Dermis microvascular lymphatic vessel endothelial cell (primary cell): Measurements from ENCODE around the gene CDK2. TPM values are rescaled to one million over a fixed set of nuclear protein-coding genes. Genes with fewer than 3 reads are reported as not detected.
A peak's percentile ranks its signal among the peaks of the same experiment; 100 is the strongest.

Experiments used
- DNase-seq, 2 donors: peaks; one replicate each; pipeline versions ENCODE4 v3.0.0 to v3.0.0-alpha.2; 2010; ENCODE audit warnings: low read depth in 2 of 2
- total RNA-seq: library from RNA; depleted of rRNA; stranded (reverse); fragments of >200 nt; gene quantifications from 2 replicates; pipeline ENCODE4 v1.2.1, GENCODE V29; 2014

CDK2 gene
- total RNA-seq, 1 donor from 2014 or later: 24.0 TPM

DNA sequence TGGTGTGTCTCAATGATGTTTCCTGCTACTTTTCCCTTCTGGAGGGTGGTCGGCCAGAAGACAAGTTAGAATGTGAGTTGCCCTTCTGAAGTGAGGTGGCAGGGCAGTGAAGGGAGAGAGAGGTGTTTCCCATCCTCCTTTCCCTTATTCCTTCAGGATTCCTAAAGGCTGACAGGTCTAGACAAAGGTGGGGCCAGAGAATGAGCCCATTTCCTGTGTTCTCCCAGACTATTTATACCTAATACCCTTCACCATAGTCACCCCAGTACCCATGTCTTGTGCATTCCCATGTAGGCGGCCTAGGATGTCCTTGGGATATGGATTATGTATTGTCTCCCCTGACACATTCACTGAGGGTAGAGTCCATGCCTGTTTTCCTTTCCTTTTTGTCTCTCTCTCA lies 28.6 kb upstream of the CDK2 start:
- DNase-seq: no peak

DNA sequence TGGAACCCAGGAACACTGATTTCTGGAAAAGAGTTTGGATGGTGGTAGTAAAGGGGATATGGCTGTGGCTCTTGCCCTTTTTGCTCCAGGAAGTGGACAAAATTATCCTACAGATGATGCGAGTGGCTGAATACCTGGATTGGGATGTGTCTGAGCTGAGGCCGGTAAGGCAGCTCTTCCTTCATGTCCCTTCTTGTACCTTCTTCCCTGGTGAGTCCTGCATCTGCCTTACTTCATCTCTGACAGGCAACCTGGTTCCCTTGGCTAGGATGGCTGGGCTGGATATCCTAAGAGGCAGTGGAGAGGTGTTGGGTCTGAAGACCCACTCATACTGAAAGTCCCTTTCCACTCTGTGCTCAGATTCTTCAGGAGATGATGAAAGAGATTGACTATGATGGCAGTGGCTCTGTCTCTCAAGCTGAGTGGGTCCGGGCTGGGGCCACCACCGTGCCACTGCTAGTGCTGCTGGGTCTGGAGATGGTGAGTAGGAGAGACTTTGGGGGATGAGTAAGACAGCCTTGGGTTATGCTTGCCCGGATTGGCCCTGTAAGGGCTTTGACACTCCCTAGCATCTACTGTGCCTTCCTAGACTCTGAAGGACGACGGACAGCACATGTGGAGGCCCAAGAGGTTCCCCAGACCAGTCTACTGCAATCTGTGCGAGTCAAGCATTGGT lies 27.7 kb upstream of the CDK2 start:
- no peak for DNase-seq

DNA sequence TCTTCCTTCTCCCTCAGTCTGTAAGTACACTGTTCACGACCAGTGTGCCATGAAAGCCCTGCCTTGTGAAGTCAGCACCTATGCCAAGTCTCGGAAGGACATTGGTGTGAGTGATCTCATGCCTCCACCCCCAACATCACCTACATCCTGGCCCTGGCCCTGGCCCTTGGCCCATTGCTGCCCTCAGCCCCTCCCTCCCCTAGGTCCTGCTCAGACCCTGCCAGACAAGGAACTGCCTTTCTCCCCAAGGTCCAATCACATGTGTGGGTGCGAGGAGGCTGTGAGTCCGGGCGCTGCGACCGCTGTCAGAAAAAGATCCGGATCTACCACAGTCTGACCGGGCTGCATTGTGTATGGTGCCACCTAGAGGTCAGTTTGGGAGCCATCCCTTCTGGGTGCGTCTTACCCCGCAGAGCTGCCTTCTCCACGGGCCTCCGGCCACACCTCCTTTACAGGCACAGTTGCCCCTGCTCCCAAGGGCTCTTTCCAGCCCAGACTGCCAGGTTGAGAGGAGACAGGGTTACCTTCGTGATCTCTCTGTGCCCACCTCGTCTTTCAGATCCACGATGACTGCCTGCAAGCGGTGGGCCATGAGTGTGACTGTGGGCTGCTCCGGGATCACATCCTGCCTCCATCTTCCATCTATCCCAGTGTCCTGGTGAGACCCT lies 26.4 kb upstream of the CDK2 start:
- peak; percentile 66 to 87 for DNase-seq

DNA sequence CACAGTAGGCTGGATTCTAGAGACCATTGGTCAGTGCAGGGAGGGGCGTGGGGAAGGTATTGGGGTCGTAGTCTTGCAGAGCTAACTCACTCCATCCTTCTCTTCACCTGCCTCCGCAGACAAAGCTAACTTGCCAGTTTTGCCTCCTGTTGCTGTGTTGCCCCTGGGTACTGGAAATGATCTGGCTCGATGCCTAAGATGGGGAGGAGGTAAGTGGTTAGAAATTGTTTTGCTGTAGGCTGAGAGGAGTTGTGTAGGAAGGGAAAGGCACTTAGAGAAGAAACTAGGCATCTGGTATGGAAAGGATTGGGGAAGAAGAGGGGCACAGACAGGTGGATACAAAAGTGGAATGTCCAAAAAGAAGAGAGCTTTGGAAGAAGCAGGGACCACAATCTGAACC lies 24.6 kb upstream of the CDK2 start:
- DNase-seq: no peak

DNA sequence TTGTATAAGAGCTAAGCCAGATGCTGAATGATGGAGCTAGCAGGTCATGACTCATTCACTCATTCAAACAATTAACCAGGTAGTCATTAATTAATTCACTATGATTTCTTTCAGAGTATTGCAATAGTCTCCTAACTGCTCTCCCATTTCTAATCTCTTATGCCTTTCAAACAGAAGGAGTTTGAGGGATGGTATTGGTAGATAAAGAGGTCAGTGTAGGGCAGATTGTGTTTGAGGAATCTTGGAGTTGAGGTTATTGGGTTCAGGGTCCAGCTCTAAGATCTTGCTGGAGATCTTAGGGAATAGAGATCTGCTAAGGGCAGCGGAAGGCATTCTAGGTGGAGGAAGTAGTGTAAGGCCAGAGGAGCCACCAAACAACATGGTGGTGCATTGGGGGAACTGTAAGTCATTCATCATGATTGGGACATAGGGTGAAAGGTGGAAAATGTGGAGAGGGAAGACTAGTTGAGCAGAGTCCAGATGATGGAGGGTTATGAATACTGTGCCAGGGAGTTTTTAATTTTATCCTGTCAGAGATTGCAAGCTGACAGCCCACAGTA lies 24.0 kb upstream of the CDK2 start:
- no peak for DNase-seq

DNA sequence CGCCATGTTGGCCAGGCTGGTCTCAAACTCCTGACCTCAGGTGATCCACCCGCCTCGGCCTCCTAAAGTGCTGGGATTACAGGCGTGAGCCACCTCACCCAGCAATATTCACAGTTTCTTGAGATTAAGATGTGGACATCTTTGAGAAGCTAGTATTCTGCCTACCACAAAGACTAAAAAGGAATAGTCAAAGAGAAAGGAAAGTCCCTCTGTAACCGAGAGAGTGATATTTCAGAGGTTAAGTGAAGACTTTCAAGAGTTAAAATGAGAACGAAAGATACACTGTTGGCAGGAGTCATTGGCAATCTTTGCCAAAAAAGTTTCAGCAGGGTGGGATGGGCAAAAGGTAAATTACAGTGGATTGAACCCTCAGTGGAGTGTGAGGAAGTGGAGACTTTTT lies 20.1 kb upstream of the CDK2 start:
- no peak for DNase-seq

DNA sequence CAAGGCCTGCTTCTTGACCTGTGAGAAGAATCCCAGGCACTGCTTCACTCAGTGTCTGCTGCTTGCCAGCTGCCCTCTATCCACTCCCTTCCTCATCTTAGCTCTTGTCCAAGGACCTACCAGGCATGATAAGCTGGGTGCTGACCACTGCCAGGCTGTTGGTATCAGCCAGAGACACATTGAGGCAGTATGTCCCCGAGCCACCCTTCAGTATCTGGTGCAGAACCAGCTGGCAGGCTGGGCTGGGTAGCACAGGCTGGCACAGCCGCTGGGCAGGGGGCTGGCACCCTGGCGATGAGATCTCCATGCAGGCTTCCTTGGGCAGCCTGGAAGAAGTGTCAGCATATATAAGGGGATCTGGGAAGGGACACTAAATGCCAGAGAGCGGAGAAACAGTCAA lies 11.3 kb upstream of the CDK2 start:
- DNase-seq: no peak

DNA sequence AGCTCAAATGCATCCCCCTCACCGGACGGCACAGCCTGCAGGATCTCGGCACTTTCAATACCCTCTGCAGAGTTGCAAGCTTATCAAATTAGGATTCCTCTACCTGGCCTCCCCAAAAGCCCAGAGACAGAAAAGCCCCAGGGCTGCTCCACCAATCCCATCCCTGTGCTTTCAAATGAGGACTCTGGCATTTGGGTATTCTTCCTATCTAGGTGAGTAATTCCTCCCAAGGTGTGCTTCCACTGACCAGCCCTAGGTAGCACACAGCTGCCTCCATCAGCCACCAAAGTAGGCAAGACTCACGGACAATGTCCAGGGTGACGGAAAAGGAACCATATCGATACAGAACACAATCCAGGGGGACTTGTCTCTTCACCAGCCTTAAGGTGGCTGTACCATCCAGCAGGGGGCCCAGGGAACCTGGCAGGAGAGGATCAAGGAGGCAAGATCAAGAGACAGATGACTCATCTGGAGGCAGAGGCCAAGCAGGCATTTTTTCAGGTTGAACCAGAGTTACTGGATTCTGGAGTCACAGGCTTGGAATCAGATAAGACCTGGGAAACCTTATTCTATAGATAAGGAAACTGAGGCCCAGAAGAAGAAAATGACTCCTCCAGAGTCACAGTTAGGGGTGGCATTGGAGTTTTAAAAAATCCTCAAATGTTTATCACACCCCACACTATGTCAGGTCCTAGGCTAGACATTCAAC lies 10.7 kb upstream of the CDK2 start:
- DNase-seq: peak in 1 of 2 donors; percentile 51

DNA sequence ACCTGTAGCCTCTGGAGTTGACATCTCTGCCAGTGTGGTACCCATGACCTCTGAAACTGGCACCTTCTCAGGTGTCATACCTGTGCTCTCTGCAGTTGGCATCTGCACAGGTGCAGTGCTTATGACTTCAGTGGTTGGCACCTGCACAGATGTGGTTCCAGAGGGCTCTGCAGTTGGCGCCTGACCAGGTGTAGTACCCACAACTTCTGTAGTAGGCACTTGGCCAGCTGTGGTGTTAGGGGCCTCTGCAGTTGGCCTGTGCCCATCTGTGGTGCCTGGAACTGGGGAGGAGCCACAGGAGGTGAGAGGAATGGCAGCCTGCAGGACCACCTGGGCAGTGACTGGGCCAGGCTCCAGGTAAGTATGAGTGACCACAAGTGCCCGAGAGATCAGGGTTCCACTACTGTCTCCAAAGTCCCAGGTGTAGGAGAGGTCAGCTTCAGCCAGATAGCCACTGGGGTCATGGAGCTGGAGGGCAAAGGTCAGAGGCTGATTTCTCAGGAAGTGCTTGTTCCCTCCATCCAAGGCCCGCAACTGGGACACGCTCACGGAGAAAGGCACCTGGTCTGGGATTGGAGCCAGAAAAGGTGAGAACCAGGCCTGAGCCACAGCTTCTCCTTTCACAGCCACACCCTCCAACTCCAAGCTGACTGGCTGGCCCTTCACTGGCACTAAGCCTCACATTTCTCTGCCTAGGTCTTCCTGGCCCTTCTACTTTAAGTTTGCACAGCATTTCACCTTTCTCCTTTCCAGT lies 9.3 kb upstream of the CDK2 start:
- DNase-seq: no peak

DNA sequence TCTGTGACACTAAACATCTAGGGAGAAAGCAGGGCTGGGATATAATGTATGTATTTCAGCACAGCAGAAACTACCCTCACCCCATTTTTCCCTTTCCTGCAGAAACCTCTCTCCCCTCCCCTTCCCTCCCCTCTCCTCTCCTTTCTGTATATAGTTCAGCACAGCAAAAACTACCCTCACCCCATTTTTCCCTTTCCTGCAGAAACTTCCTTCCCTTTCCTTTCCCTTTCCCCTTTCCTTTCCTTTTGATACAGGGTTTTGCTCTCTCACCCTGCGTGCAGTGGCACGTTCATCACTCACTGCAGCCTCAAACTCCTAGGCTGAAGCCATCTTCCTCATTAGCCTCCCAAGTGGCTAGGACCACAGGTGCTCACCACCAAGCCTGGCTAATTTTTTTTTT lies 2.9 kb upstream of the CDK2 start:
- DNase-seq: no peak

DNA sequence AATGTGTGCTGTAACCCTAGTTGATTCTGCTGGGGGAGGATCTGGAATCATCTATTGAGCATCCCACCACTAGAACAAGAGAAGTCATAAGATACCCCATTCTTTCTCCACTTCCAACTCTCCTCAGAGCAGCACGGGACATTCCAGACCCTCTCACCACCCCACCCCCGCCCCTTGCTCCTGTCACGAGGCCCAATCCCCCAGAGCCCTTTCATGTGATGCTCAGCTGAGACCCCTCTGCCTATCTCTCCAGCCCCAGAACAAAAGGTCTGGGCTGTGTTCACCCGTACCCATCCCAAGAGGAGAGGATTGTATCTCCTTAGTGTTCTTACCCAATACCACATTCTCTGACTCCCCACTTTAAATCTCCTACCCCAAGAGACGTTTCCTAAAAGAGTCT lies 1.4 kb upstream of the CDK2 start:
- no peak for DNase-seq

DNA sequence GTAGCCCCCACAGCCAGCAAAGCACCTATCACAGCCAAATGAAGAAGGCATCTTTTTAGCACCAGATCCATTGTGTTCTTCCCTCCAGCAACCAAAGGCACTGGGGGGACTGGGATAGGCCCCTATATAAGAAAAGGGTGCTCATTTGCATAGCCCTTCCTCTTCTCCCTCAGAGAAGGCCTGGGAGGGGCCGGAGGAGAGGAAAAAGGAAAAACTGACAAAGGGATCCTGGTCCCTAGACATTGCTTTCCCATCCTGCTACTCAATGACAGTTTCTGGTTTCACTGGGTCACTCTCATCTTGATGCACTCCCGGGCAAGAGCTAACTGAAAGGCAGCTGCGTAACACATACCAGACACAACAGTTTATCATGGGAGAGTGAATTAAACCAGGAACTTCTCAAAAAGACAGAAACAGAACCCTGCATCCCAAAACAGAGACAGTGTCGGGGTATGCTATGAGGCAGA lies 656 bp upstream of the CDK2 start, which contains the start of gene PMEL:
Gene PMEL (minus strand): TSS at position 102 of the 467 bp plus-strand sequence. CDS start 31 bp downstream, at position 71.
- DNase-seq: no peak

DNA sequence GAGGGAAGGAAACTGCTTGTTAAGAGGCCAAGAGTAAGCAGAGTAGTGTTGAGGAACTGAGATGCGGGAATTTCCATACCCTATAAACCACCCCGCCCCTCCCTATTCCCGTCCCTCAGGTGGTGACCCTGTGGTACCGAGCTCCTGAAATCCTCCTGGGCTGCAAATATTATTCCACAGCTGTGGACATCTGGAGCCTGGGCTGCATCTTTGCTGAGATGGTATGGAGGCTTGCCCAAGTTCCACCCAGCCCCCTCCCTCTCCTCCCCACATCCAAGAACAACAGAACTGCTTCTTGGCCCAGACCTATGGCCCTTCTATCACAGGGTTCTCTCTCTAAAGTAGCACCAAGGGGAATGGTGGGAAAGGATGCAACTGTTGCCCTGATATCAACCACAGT lies 2.7 kb downstream of the CDK2 start:
- DNase-seq: no peak

DNA sequence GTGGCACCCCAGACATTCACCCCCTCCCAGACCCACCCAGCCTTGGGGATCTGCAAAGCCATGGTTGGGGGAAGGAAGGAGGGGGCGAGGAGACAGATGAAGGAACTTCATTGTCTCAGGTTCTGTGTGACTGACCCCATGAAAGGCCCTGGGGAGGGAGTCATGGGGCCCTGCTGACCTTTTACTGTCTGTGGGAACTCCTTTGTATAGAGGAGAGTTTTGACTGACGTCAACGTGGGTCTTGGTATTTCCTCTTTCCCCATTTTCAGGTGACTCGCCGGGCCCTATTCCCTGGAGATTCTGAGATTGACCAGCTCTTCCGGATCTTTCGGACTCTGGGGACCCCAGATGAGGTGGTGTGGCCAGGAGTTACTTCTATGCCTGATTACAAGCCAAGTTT lies 4.1 kb downstream of the CDK2 start:
- no peak for DNase-seq

DNA sequence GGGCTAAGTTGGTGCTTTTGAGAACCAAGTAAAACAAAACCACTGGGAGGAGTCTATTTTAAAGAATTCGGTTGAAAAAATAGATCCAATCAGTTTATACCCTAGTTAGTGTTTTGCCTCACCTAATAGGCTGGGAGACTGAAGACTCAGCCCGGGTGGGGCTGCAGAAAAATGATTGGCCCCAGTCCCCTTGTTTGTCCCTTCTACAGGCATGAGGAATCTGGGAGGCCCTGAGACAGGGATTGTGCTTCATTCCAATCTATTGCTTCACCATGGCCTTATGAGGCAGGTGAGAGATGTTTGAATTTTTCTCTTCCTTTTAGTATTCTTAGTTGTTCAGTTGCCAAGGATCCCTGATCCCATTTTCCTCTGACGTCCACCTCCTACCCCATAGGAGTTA lies 5.4 kb downstream of the CDK2 start:
- DNase-seq: peak in 1 of 2 donors; percentile 18

DNA sequence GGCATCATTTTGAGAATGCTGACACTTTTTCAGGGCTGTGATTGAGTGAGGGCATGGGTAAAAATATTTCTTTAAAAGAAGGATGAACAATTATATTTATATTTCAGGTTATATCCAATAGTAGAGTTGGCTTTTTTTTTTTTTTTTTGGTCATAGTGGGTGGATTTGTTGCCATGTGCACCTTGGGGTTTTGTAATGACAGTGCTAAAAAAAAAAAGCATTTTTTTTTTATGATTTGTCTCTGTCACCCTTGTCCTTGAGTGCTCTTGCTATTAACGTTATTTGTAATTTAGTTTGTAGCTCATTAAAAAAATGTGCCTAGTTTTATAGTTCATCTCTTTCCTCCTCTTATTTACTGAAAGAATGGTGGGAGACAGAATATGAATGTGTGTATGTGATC lies 5.8 kb downstream of the CDK2 start:
- no peak for DNase-seq

DNA sequence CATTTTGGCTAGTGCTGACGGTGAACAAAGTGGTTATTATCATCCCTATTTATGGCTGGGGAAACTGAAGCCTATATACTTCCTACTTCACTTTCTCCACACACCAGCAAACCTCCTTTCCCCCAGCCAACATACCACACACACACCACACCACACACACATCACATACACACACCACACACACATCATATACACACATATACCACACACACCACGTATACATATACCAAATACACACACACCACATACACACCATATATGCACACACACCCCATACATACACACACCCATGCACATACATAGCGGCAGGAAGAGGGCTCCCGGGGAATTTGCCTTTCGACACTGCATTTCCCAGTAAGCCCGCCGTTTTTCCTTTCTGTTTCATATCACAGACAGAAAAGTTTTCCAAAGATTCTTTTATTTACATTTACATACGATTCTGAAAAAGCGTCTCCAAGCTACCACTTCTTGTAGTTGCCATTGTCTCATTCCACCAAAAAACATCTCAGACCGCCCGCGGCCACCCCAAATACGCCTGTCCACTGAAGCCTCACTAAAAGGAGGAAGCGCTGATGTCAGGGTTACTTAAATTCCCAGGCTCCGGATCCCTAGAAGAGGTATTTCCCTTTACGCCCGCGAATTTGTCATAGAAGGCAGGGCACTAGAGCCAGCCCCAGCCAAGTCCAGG lies 6.4 kb downstream of the CDK2 start:
- peak; percentile 40 to 55 for DNase-seq

DNA sequence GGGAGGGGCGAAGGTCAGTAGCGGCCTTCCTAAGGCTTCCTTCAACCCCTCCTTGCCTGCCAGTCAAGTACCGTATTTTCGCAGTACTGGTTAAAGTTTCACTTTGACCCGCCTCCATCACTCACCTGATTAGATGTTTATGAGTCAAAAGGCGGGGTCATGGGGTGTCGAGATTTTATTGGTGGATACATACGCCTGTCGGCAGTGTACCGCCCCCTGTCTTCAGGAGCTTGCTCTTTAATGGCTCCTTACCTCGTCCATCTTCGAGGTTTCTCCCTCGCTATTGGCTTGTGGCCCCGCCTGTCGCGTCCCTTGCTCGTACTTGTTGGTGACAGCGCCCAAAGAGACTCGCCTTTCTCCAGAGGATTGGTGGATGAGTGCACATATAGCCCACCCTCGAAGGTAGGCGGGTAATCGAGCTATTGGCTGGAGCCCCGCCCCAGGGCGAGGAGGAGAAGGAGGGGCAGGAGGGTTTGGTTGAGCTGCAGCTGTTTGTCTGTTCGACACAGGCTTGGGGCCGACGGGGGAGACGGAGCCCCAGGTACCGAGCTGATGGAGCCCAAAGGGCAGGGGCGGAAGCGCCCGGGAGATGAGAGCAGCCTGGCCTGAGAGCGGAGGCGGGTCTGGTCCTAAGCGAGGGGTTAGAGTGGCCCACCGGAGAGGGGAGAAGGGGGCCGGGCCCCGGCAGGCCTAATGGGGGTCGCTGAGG lies 7.1 kb downstream of the CDK2 start, which contains the start of gene RAB5B:
Gene RAB5B (plus strand): TSS at position 480 of the 709 bp plus-strand sequence. CDS start 12,883 bp downstream, outside the sequence.
- peak; percentile 100 for DNase-seq

DNA sequence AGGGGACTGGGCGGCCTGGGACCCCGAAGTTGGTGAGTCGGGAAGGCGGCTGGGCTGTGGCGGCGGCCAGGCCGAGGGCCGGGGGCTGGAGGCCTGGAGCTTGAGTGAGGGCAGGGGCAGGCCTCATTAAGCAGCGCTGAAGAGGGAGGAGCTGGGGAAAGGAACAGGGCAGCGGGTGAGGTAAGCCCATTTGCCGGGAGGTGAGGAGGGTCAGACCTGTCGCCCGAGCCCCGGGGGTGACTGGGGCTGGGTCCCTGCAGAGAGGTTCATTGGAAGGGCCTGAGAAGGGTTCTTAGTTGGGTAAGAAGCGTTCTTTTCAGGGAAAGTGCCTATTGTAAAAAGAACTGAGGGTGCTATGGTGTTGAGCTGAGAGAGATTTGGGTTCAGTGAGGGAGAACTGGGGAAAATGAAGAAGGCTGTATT lies 7.7 kb downstream of the CDK2 start:
- DNase-seq: peak in 1 of 2 donors; percentile 78

DNA sequence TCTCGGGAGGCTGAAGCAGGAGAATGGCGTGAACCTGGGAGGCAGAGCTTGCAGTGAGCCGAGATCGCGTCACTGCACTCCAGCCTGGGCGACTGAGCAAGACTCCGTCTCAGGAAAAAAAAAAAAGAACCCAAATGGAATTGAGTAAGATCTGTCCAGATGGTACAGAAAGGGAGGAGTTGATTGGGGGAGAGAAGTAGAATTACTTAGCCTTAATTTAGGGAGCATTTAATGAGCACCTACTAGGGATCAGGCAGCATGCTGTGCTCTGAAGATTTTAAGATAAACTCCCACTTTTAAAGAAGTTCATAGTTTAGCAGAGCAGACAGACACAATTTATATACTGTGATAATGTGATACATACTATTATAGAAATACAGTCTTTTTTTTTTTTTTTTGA lies 11.8 kb downstream of the CDK2 start:
- no peak for DNase-seq
